GM08714 (cell line): Measurements from ENCODE around the gene TSPAN31.

Experiments used
- H3K4me3 ChIP-seq: fragments of 200-500 bp; sonication (Bioruptor generic); 2 replicates; pipeline ENCODE4 v1.5.1; 2014; ENCODE audit warnings: mild to moderate bottlenecking, low read length, inconsistent platforms
- ZNF274 ChIP-seq: IDR thresholded peaks from 2 replicates; pipeline ENCODE4 v1.6.1; 2012; ENCODE audit warnings: mild to moderate bottlenecking, low read depth, low read length

TSPAN31 gene

GRCh38 chr12:57782608-57783465 lies 38.0 kb downstream of the TSPAN31 start, which contains the start of gene TSFM:
TSS of gene TSFM (plus strand) at chr12:57782787. CDS start at chr12:57782802, 15 bp downstream.
- no peak for TF ChIP-seq ZNF274
- peak within 1 kb of the TSS; percentile 92 for H3K4me3 ChIP-seq

- peak overlapping the region; percentile 92 for H3K4me3 ChIP-seq
- no peak for TF ChIP-seq ZNF274
Measured at GRCh38 chr12:57783466-57783801, 38.6 kb downstream of the TSPAN31 start.

DNA sequence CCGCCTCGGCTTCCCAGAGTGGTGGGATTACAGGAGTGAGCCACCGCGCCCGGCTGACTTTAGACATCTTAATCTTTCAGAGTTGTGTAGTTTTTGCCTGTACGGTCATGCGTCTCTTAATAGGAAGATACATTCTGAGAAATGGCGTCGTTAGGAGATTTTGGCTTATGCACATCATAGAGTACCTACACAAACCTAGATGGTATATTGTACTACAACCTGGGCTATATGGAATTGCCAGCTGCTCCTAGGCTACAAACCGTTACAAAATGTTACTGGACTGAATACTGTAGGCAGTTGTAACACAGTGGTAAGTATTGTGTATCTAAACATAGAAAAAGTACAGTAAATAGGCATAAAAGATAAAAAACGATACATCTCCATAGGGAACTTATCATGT lies 39.0 kb downstream of the TSPAN31 start:
- TF ChIP-seq ZNF274: no peak
- no peak overlapping the region for H3K4me3 ChIP-seq

- no peak overlapping the region for H3K4me3 ChIP-seq
- no peak for TF ChIP-seq ZNF274
Measured at GRCh38 chr12:57793920-57794319, 49.1 kb downstream of the TSPAN31 start.

GRCh38 chr12:57795354-57795753 lies 50.5 kb downstream of the TSPAN31 start:
- no peak overlapping the region for H3K4me3 ChIP-seq
- TF ChIP-seq ZNF274: no peak

GRCh38 chr12:57796996-57797395 lies 52.2 kb downstream of the TSPAN31 start:
- no peak overlapping the region for H3K4me3 ChIP-seq
- TF ChIP-seq ZNF274: no peak

DNA sequence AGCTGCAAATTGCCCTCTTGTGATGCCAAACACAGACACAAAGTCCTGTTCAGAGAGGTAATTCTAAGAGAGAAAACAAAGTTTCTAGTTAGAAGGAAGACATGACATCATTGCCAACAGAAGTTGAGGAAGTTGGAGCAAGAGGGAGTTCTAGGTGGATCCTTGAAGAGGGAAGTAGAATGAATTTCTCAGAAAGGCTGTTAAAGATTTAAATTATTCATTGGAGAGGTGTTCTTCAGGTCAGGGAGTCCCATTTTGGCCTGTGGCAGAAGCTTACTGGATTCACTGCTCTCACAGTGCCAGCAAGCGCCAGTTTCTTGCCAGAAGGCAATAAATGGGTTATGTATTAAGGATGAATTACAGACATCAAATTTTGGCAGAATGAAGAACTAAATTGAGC lies 53.1 kb downstream of the TSPAN31 start:
- no peak for TF ChIP-seq ZNF274
- H3K4me3 ChIP-seq: no peak overlapping the region
